Spinal cord (tissue), 10 donors: Measurements from ENCODE around the gene RBP3. TPM values are rescaled to one million over a fixed set of nuclear protein-coding genes. Genes with fewer than 3 reads are reported as not detected.

ENCODE experiments used
- DNase-seq, 6 donors: peaks; one replicate each; pipeline versions ENCODE4 v3.0.0 to v3.0.0-alpha.2; 2013 to 2015; ENCODE audit warnings: low spot score in 6 of 6, low read depth in 4 of 6
- H3K27ac ChIP-seq: one replicate; pipeline ENCODE4 v1.5.1; 2013; ENCODE audit warnings: low read depth, low read length, control low read depth
- H3K27me3 ChIP-seq: one replicate; pipeline ENCODE4 v1.6.1; 2013; ENCODE audit warnings: low read length; ENCODE audit not compliant: control insufficient read depth, insufficient read depth
- H3K36me3 ChIP-seq: one replicate; pipeline ENCODE4 v1.6.1; 2013; ENCODE audit warnings: low read length; ENCODE audit not compliant: control insufficient read depth, insufficient read depth
- H3K4me1 ChIP-seq: one replicate; pipeline ENCODE4 v1.6.1; 2013; ENCODE audit warnings: low read length; ENCODE audit not compliant: control insufficient read depth, insufficient read depth
- H3K4me3 ChIP-seq: one replicate; pipeline ENCODE4 v1.5.1; 2013; ENCODE audit warnings: low read depth, low read length, control low read depth
- H3K9me3 ChIP-seq: one replicate; pipeline ENCODE4 v1.6.1; 2013; ENCODE audit warnings: low read length; ENCODE audit not compliant: control insufficient read depth, insufficient read depth
- WGBS: methylation state at CpG from one replicate; pipeline ENCODE4 v1.1.5; 2013; ENCODE audit warnings: missing lambda C conversion rate; ENCODE audit not compliant: insufficient coverage; 5-methylcytosine and 5-hydroxymethylcytosine counted together
- polyA plus RNA-seq, 2 donors: library from polyadenylated mRNA; unstranded; fragments of 120-200 nt; gene quantifications; one replicate each; pipeline ENCODE4 v1.2.1, GENCODE V29; 2013; ENCODE audit not compliant: insufficient read length in 2 of 2
- total RNA-seq, 2 donors: library from RNA; depleted of rRNA in 1 of 2; stranded (reverse); fragments of 120-200 nt in 1 of 2; fragments of >200 nt in 1 of 2; gene quantifications; one replicate each; pipeline versions ENCODE4 v1.2.3 to v1.2.4, GENCODE V29; 2013 to 2014
- donor health status: healthy.

Gene RBP3
- total and polyA plus RNA-seq, 4 donors, result 0.29 to 0.41 TPM; not detected in 2

GRCh38 chr10:47316131-47316530 is 32.0 kb upstream of the RBP3 start:
- Histone ChIP-seq H3K36me3 (peaks cover 8% of the 10 kb centered on the region), H3K27ac (no peak overlapping the region), H3K27me3 (no peaks in the 10 kb centered on the region), H3K4me1 (peaks cover 13% of the 10 kb centered on the region), H3K9me3 (no peaks in the 10 kb centered on the region), H3K4me3 (no peak overlapping the region)
- WGBS, result 81% methylated on average over 5 of the region's 5 CpGs
- no peak for DNase-seq

DNA sequence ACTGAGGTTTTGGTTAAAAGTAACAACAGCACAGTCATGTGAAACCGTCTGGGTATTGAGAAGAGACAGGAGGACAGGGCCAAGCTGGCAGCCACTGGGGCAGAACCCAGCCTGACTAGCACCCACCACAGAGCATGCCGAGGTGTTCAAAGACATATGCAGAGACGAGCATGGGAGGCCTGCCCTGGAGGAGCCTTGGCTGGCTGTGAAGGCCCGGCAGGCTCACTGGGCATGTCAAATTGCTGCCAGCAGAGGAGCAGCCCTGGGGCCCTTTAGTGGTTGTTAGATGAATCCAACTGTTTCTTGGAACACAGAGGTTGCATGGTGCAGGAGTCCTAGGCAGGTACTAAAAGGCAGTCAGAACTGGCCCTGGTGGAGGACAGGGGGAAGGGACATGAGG is 30.9 kb upstream of the RBP3 start:
- 72% methylated on average over 4 of the region's 4 CpGs for WGBS
- Histone ChIP-seq H3K9me3 (no peaks in the 10 kb centered on the region), H3K36me3 (peaks cover 8% of the 10 kb centered on the region), H3K27ac (no peak overlapping the region), H3K27me3 (no peaks in the 10 kb centered on the region), H3K4me1 (peaks cover 7% of the 10 kb centered on the region), H3K4me3 (no peak overlapping the region)
- DNase-seq, result no peak

DNA sequence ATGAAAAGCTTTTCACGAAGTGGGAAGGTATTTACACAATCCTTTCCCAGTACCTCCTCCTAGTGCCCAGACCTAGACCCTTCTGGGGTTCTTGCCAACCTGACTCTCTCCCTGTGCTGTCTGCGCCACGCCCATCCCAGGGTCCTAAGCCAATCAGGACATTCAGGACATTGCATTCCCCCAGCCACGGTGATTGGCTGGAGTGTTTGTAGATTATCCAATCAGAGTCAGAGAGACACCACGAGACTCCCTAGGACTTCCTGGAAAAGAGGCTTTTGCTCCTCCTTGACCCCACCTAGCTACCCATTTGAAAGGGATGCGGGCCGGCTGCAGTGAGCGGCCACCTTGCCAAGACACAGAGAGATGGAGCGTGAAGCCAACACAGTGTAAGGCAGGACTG is 29.5 kb upstream of the RBP3 start:
- no peak overlapping the region for H3K4me3 ChIP-seq
- H3K27me3 ChIP-seq, result no peaks in the 10 kb centered on the region
- DNase-seq, result no peak
- peaks cover 5% of the 10 kb centered on the region for H3K36me3 ChIP-seq
- no peak overlapping the region for H3K27ac ChIP-seq
- H3K9me3 ChIP-seq, result no peaks in the 10 kb centered on the region
- peaks cover 13% of the 10 kb centered on the region for H3K4me1 ChIP-seq
- WGBS, result 77% methylated on average over 8 of the region's 9 CpGs

DNA sequence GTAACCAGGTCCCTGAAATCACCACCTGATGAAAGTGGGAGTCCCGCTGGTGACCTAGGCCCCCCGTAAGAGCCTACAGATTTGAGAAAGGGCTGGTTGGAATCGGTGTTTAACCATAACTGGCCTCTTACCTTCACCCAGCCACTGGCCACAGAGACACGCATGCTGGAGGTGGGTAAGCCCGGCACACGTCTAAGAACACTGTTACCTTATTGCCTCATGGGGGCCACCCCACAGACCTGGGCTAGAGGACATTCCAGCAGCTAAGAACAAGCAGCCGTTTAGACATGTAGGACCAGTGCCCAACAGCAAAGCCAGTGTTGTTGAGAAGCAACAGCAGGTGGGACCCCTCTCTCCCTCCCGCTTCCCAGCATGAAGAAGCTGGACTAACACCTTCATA is 28.4 kb upstream of the RBP3 start:
- no peak overlapping the region for H3K27ac ChIP-seq
- no peak overlapping the region for H3K4me3 ChIP-seq
- no peaks in the 10 kb centered on the region for H3K9me3 ChIP-seq
- no peaks in the 10 kb centered on the region for H3K27me3 ChIP-seq
- H3K36me3 ChIP-seq, result no peaks in the 10 kb centered on the region
- WGBS, result 94% methylated on average over 8 of the region's 8 CpGs
- DNase-seq, result no peak
- H3K4me1 ChIP-seq, result peaks cover 14% of the 10 kb centered on the region

DNA sequence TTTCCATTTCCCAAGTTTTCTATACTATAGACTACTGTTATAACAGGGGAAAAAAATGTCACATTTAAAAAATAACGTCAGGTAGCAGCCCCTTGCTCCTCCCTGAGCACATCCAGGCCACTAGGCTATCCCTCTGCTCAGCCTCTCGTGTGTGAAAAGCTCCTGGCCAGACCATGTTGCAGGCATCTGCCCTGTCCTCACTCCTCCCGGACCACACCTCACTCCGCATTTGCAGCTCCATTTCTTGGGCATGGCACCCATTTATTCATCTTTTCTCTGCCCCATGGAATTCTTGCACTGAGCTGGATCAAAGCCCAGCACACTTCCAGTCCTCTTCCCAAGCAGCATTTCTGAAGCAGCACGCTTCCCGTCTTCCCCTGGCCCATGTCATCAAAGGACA is 27.4 kb upstream of the RBP3 start:
- Histone ChIP-seq H3K4me1 (peaks cover 12% of the 10 kb centered on the region), H3K27me3 (no peaks in the 10 kb centered on the region), H3K36me3 (no peaks in the 10 kb centered on the region), H3K27ac (no peak overlapping the region), H3K4me3 (no peak overlapping the region), H3K9me3 (no peaks in the 10 kb centered on the region)
- no peak for DNase-seq
- WGBS, result 73% methylated on average over 5 of the region's 6 CpGs

GRCh38 chr10:47321521-47322195 is 26.5 kb upstream of the RBP3 start:
- peak in 1 of 6 donors; percentile 20 for DNase-seq

GRCh38 chr10:47322300-47323061 is 25.7 kb upstream of the RBP3 start, which contains the start of gene GDF2:
GDF2 (plus strand) TSS chr10:47322454; CDS start chr10:47322669, 215 bp downstream.
- H3K27me3 ChIP-seq, result no peaks in the 10 kb centered on the region
- no peak for DNase-seq
- 89% methylated on average over 35 of the region's 35 CpGs for WGBS
- H3K9me3 ChIP-seq, result no peaks in the 10 kb centered on the region
- H3K4me1 ChIP-seq, result peaks cover 12% of the 10 kb centered on the region
- H3K27ac ChIP-seq, result no peak within 1 kb of the TSS
- H3K4me3 ChIP-seq, result no peak within 1 kb of the TSS
- no peaks in the 10 kb centered on the region for H3K36me3 ChIP-seq

More at GRCh38 chr10:47321521-47322195, 26.5 kb upstream of the RBP3 start:
- Histone ChIP-seq H3K27me3 (no peaks in the 10 kb centered on the region), H3K4me1 (peaks cover 12% of the 10 kb centered on the region), H3K4me3 (no peak overlapping the region), H3K36me3 (no peaks in the 10 kb centered on the region), H3K27ac (no peak overlapping the region), H3K9me3 (no peaks in the 10 kb centered on the region)
- WGBS, result 80% methylated on average over 5 of the region's 8 CpGs

GRCh38 chr10:47323087-47323486 is 25.1 kb upstream of the RBP3 start:
- no peaks in the 10 kb centered on the region for H3K9me3 ChIP-seq
- H3K36me3 ChIP-seq, result no peaks in the 10 kb centered on the region
- peaks cover 12% of the 10 kb centered on the region for H3K4me1 ChIP-seq
- H3K27me3 ChIP-seq, result no peaks in the 10 kb centered on the region
- DNase-seq, result peak in 1 of 6 donors; percentile 69
- H3K27ac ChIP-seq, result no peak overlapping the region
- WGBS, result 31% methylated on average over 1 of the region's 1 CpG
- no peak overlapping the region for H3K4me3 ChIP-seq

DNA sequence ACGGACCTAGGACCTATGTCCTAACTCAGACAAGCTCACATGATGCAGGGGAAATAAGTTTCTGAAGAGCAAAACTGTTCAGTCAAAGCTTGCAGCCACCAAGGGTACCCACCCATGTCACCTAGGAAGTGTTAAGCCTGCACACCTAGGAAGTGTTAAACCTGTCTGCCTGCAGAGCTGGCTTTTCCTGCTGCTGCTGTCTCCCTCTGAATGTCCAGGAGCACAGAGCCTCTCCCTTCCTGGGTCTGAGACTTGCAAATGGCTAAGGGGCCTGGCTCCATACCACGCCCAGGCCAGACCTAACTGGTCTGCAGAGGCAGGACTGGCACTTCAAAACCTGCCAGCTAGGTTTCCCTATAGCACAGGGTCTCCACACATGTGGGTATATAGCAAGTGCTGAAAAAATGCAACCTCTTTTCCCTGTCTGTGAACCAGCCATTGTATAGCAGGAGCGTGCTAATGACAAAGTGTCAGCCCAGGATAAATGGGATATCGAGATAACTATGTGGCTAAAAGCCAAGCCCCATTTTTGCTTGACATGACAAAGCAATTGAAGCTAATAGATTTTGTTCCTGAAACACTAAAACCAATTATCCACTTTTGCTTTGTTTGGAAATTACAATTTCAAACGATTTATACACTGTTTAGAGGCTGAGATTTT is 24.4 kb upstream of the RBP3 start:
- WGBS, result 56% methylated on average over 3 of the region's 5 CpGs
- Histone ChIP-seq H3K36me3 (no peaks in the 10 kb centered on the region), H3K4me3 (no peak overlapping the region), H3K9me3 (no peaks in the 10 kb centered on the region), H3K27me3 (no peaks in the 10 kb centered on the region), H3K27ac (no peak overlapping the region), H3K4me1 (peaks cover 12% of the 10 kb centered on the region)
- DNase-seq, result peak in 2 of 6 donors; percentile 40 to 61
